GM19193 (cell line): ENCODE results near the gene VPS11.
A peak's percentile ranks its signal among the peaks of the same experiment; 100 is the strongest.

Source experiments
- POLR2A ChIP-seq: IDR thresholded peaks from 4 replicates; pipeline ENCODE4 v1.6.1; 2011; ENCODE audit not compliant: insufficient read depth, insufficient read length; ENCODE audit errors: extremely low read depth

VPS11 gene

DNA sequence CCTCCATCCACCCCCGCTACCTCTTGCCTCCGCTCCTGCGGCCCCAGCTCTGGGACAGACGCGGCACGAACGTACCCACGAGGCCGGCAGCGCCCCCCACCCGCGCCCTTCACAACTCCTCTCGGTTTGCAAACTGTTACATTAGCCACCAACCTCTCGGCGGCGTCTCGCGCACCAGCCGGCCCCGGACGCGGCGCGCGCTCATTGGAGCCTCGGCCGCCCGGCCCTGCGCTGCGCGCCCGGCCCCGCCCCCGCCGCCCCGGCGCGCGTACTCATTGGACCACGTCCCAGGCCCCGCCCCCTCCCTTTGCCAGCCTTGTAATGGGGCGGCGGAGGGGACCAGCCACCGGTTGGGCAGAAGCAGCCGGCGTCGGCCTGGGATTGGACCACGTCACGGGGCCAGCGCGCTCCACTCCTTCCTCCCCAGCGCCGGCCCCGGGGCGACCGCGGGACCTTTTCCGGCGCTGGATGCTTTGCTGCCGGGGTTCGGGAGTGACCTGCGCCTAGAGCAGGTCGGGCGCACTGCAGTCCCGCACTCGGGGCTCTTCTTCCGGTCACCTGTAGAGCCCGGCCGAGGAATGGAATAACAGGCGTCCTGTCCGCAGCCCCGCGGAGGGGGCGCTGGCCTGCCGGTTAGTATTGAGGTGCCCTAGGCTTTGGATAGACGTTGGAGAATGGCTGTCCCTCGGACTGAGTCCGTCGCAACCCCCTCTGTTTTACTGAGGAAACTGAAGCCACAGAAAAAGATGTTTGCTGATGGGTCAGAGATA lies 10.4 kb upstream of the VPS11 start, which contains the start of gene HYOU1:
Gene HYOU1, minus strand, starts transcription at position 206 of the 770 bp plus-strand sequence. CDS start 1,045 bp downstream, outside the sequence.
- peak; percentile 91 for TF ChIP-seq POLR2A

DNA sequence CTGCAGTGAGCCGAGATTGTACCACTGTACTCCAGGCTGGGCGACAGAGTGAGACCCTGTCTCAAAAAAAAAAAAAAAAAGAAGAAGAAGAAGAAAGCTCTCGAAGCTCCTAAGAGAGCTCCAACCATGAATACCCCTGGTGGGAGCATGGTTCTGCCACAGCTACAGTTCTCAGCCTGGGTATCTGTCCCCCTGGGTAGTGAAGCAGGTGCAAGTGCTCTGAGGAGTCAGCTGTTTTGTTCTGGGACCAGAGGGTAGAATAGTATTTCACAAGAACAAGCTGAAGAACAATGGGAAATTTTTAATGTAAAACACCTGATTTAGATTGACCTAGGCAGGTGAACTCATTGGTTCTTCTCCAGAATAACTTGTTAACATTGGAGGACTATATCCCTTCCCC lies 6.4 kb upstream of the VPS11 start:
- no peak for TF ChIP-seq POLR2A

DNA sequence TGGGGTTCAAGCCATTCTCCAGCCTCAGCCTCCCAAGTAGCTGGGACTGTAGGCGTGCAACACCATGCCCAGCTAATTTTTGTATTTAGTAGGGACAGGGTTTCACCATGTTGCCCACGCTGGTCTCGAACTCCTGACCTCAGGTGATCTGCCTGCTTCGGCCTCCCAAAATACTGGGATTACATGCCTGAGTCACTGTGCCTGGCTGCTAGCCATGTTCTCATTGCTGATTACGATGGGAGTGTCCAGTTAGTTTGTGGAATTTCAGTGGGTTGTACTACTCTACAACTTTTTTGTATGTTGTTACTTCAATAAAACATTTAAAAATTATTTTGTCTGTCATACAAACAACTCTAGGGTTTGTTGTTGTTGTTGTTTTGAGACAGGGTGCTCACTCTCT lies 4.8 kb upstream of the VPS11 start:
- TF ChIP-seq POLR2A, result no peak

DNA sequence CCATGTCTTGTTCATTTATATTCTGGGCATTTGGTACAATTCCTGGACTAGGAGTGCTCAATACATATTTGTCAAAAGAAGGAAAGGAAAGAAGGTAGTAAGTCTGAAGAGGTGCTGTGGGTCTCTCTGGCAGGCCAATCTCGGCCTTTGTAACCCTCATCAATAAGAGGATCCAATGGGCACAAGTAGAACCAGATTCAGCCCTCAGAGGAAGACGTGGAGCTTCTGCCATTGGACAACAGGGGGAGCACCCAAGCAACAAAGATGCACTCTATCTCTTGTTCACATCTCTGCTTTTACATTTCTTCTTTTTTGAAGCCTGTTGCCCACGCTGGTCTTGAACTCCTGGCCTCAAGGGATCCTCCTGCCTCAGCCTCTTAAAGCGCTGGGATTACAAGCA lies 2.2 kb upstream of the VPS11 start:
- TF ChIP-seq POLR2A, result no peak

DNA sequence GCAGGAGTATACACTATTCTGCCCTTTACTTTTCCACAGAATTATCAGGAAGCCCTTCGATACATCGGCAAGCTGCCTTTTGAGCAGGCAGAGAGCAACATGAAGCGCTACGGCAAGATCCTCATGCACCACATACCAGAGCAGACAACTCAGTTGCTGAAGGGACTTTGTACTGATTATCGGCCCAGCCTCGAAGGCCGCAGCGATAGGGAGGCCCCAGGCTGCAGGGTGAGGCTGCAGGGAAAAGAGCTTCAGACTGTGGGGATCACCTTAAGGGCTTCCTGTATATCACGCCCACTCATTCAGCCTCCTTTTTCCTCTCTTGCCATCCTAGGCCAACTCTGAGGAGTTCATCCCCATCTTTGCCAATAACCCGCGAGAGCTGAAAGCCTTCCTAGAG lies 10.2 kb downstream of the VPS11 start:
- no peak for TF ChIP-seq POLR2A

DNA sequence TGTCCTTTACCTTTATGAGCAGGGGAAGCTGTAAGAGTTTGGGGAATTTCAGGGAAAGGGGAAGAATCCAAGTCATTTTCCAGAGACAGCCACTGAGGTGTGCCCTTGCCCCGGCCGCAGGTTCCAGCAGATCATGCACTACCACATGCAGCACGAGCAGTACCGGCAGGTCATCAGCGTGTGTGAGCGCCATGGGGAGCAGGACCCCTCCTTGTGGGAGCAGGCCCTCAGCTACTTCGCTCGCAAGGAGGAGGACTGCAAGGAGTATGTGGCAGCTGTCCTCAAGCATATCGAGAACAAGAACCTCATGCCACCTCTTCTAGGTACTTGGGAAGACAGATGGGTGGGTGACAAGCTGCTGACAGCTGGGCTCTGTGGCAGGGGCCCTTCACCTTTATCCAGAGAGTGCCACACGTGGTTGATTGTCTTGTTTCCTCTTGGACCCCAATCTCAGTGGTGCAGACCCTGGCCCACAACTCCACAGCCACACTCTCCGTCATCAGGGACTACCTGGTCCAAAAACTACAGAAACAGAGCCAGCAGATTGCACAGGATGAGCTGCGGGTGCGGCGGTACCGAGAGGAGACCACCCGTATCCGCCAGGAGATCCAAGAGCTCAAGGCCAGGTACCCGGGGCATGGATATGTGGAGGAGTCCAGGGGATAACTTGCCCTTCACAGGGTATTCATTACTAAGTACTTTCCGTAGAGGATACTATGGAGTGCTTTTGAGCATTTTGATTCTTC lies 11.2 kb downstream of the VPS11 start:
- TF ChIP-seq POLR2A, result no peak

DNA sequence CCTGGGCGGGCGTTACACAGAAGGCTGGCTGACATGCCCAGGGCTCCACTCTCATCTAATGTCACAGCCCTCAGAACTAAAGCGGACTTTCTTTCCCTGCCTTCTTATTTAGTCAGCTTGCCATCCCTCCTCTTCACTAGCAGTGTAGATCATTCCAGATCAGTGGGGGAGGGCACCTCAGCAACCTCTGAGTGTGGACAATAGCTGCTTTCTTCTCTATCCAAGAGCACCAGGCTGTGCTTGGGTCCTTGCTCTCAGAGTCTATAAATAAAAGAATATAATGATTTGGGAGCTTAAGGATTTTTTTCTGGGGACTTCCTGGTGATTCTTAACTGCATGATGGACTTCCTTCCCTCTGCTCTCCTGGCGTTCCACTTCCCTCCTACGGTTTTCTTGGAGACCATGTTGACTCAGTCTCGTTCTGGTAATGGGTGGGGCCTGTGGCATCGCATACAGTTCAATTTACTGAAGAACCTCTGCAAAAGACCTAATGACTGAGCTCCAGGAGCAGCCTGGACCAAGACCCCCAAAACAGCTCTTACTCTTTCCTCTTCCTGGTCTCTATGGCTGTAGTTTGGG lies 14.2 kb downstream of the VPS11 start:
- no peak for TF ChIP-seq POLR2A

DNA sequence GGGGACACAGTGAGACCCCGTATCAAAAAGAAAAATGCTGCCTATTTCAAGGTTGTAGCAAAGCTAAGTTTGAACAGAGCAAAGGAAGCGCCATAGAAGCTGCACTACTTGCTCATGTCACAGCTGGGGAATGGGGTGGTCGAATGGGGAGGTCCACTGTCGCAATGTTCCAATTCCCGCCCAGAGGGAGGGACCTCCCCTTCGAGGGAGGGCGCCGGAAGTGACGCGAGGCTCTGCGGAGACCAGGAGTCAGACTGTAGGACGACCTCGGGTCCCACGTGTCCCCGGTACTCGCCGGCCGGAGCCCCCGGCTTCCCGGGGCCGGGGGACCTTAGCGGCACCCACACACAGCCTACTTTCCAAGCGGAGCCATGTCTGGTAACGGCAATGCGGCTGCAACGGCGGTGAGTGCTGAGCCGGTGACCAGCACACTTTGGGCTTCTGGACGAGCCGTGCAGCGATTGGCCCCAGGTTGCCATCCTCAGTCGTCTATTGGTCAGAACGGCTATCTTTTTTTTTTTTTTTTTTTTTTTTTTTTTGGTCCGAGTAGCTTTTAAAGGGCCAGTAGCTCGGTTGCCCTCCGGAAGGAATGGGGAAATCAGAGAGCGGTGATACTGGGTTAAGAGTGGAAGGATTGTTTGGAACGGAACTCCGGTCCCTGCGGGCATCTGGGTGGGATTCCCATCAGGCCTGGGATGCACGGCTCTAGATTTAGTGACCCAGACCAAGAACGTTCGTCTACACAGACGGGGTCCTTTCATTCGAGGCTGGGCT lies 17.2 kb downstream of the VPS11 start, which contains the start of gene HMBS:
Gene HMBS, plus strand, starts transcription at position 219 of the 774 bp plus-strand sequence. Its CDS starts 153 bp downstream, at position 372.
- peak; percentile 92 for TF ChIP-seq POLR2A

DNA sequence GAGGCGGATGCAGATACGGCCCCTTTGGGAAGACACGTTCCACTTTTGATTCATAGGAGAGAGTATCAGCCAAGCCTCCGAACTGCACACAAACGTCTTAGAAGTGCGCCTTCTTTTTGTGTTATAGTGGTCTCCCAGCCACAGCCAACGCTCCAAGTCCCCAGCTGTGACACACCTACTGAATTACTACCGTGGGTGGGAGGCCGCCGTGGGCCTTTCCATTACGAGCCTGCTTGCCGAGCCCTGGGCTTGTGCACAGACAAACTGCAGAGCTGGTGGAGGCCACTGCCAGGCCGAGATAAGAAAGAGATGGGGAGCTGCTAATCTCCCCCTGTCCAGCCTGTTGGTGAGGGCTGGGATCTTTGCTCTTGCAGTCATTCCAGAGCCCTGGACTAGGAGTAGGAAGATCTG lies 17.8 kb downstream of the VPS11 start:
- no peak for TF ChIP-seq POLR2A

DNA sequence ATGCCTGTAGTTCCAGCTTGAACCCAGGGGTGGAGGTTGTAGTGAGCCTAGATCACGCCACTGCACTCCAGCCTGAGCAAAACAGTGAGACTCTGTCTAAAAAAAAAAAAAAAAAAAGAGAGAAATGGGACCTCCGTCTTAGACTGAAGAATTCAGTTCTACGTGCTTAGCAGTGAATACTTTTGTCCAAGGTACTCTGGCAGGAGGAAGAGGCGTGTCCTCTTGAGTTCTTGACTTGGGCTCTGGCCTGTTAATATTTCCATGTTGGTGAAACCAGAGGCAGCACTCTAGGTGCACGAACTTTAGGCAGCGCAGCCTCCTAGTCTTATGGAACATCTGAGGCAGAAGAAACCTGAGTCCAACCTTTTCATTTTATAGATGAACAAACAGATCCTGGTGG lies 19.5 kb downstream of the VPS11 start:
- TF ChIP-seq POLR2A, result no peak

DNA sequence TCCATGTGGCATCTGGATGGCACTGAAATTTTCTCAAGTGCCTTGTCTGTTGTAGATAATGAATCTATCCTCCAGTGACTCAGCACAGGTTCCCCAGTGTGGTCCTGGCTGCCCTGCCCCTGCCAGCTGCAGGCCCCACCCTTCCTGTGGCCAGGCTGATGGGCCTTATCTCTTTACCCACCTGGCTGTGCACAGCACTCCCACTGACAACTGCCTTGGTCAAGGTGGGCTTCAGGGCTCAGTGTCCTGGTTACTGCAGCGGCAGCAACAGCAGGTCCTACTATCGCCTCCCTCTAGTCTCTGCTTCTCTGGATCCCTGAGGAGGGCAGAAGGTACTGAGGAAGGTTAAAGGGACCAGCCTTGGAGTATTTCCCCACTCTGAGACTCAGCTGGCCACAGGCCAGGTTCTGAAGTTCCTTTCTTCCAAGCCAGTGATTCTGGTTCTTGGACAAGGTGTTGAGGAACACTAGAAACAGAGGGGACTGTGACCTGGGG lies 20.2 kb downstream of the VPS11 start:
- no peak for TF ChIP-seq POLR2A

DNA sequence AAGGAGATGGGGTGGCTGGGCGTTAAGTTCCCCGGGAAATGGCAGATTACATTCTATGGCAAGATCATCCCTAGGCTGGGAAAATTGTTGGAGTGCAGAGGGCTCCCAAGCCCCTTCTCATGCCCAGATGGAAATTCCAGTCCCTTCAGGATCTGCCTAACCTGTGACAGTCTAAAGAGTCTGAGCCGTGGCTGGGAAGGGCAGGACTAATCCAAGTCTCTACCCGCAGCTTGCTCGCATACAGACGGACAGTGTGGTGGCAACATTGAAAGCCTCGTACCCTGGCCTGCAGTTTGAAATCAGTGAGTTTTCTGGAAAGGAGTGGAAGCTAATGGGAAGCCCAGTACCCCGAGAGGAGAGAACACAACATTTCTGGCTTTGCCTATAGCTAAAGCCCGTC lies 20.8 kb downstream of the VPS11 start:
- TF ChIP-seq POLR2A, result no peak

DNA sequence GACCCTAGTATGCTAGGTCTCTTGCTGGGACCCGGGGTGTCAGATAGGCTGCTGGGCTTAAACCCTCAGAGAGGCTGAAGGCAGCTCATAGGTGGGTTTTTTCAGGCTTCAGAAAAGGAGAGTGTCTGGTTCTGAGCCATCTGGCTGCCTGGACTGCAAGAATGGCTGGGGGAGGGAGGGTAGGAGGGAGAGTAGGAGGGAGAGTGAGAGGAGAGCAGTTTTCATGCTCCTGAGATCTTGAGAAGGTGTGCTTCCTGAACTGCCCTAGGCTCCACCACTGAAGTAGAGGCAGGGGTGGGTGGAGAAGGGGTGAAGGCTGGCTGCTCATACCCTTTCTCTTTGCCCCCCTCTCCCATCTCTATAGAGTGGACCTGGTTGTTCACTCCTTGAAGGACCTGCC lies 21.7 kb downstream of the VPS11 start:
- TF ChIP-seq POLR2A, result no peak

DNA sequence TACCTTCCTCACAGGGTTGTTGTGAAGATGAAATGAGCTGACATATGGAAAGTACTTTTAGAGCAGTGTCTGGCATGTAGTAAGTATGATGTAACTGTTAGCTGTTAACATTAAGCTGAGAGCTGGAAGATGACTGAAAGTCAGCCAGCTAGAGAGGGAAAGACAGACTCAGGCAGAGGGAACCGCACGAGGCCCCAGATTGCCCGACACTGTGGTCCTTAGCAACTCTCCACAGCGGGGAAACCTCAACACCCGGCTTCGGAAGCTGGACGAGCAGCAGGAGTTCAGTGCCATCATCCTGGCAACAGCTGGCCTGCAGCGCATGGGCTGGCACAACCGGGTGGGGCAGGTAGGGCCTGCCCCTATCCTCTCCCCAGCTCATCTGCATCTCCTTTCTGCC lies 23.6 kb downstream of the VPS11 start:
- TF ChIP-seq POLR2A, result no peak

DNA sequence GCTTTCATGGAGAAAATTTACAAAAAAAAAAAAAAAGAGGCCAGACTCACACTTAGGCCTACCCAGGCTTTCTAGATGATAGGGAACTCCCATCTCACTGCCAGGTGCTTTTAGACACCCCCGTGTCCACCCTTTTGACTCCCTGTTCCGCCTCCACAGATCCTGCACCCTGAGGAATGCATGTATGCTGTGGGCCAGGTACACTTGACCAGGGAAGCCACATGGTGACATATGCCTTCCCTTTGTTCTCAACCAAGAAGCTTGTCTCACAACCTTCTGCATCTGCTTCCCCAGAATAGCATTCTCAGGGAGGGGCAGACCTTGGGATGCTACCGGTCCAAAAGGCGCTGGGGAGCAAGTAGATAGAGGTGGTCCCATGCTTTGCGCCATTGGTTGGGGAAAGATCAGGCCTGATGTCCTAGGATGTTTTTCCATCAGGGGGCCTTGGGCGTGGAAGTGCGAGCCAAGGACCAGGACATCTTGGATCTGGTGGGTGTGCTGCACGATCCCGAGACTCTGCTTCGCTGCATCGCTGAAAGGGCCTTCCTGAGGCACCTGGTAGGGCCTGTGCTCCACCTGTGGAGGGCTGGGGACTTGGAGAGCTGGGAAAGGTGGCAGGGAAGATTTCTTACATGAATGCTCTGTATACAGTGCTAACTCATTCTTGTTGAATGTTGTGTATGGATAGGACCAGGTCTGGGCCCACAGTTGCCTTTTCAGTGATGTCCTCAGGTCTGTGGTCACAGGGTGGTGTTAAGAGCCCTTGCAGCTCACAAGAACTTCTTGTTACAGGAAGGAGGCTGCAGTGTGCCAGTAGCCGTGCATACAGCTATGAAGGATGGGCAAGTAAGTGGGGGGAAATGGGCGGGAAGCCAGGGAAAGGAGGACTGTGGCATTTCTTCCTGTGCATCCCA lies 24.6 kb downstream of the VPS11 start:
- peak; percentile 24 for TF ChIP-seq POLR2A
